Skeletal muscle tissue (tissue), 4 donors: ENCODE data around the gene MAP1S. TPM values are rescaled to one million over a fixed set of nuclear protein-coding genes. Genes with fewer than 3 reads are reported as not detected.

Experiments
- H3K27ac ChIP-seq: one replicate; pipeline ENCODE4 v1.7.0; 2013; ENCODE audit warnings: mild to moderate bottlenecking, low read depth, low read length, inconsistent platforms
- H3K27me3 ChIP-seq, 3 donors: one replicate each; pipeline ENCODE4 v1.7.0; 2013; ENCODE audit warnings: low read length in 3 of 3; ENCODE audit not compliant: control insufficient read depth in 3 of 3, insufficient read depth in 3 of 3
- H3K36me3 ChIP-seq, 3 donors: one replicate each; pipeline ENCODE4 v1.7.0; 2013; ENCODE audit warnings: low read length in 3 of 3; ENCODE audit not compliant: control insufficient read depth in 3 of 3, insufficient read depth in 3 of 3
- H3K4me1 ChIP-seq, 3 donors: one replicate each; pipeline ENCODE4 v1.7.0; 2013; ENCODE audit warnings: low read length in 3 of 3, mild to moderate bottlenecking in 3 of 3; ENCODE audit not compliant: control insufficient read depth in 3 of 3, insufficient read depth in 3 of 3
- H3K4me3 ChIP-seq, 3 donors: one replicate each; pipeline ENCODE4 v1.7.0; 2013; ENCODE audit warnings: low read length in 3 of 3
- H3K9ac ChIP-seq, 3 donors: one replicate each; pipeline ENCODE4 v1.7.0; 2013; ENCODE audit warnings: low read length in 3 of 3, mild to moderate bottlenecking in 3 of 3, moderate library complexity in 2 of 3, low read depth in 1 of 3
- H3K9me3 ChIP-seq, 3 donors: one replicate each; pipeline ENCODE4 v1.7.0; 2013; ENCODE audit warnings: low read length in 3 of 3; ENCODE audit not compliant: control insufficient read depth in 3 of 3
- total RNA-seq: library from RNA; depleted of rRNA; stranded (reverse); fragments of >200 nt; gene quantifications from one replicate; pipeline ENCODE4 v1.2.3, GENCODE V29; 2014
- donor health status: Osteomylitis.

The MAP1S gene
- total RNA-seq, 1 donor from 2014 or later: 25.6 TPM

DNA sequence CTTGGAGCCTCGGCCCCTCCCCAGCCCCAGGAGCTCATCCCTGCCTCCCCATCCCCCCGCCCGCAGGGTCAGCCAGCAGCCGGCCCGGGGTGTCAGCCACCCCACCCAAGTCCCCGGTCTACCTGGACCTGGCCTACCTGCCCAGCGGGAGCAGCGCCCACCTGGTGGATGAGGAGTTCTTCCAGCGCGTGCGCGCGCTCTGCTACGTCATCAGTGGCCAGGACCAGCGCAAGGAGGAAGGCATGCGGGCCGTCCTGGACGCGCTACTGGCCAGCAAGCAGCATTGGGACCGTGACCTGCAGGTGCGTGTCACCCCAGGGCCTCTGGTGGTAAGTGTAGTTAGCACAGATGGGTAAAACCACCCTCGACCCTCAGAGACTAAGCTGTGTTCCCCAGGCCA lies 13.8 kb downstream of the MAP1S start:
- H3K36me3 ChIP-seq: peaks cover 33 to 39% (median 38%) of the 10 kb centered on the region in 3 donors
- no peak overlapping the region for H3K9ac ChIP-seq
- no peaks in the 10 kb centered on the region for H3K4me1 ChIP-seq
- no peaks in the 10 kb centered on the region for H3K9me3 ChIP-seq
- no peak overlapping the region for H3K4me3 ChIP-seq
- H3K27me3 ChIP-seq: no peaks in the 10 kb centered on the region
- no peak overlapping the region for H3K27ac ChIP-seq

DNA sequence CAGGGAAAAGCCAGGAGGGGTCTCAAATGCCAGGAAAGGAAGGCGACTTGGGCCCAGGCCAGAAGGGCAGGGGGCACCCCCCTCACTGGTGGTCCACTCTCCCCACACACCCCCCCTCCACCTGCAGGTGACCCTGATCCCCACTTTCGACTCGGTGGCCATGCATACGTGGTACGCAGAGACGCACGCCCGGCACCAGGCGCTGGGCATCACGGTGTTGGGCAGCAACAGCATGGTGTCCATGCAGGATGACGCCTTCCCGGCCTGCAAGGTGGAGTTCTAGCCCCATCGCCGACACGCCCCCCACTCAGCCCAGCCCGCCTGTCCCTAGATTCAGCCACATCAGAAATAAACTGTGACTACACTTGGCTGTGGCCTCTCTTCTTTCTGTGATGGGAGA lies 14.9 kb downstream of the MAP1S start:
- H3K9ac ChIP-seq: no peak overlapping the region
- H3K4me3 ChIP-seq: no peak overlapping the region
- H3K9me3 ChIP-seq: no peaks in the 10 kb centered on the region

DNA sequence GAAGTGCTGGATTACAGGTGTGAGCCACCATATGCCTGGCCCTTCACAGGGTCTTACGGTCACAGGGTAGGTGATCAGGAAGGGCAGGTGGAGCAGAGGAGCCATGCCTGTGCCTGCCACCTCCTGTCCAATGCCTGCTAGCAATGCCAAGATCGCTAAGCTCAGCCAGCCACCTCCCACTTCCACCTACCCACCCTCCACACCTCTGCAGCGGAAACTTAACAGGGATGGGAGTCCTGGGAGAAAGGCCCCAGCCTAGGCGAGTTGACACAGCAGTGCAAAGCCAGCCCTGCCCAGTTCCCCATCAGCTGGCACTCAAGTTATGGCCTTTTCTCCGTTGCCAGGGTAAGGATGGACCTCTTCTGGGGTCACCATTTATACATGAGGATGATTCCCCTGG lies 16.1 kb downstream of the MAP1S start:
- H3K9me3 ChIP-seq: no peaks in the 10 kb centered on the region
- H3K9ac ChIP-seq: no peak overlapping the region

More for the DNA sequence above, 14.9 kb downstream of the MAP1S start:
- Histone ChIP-seq H3K27ac (no peak overlapping the region), H3K4me1 (peaks cover 0 to 3% (median 0%) of the 10 kb centered on the region in 3 donors), H3K27me3 (no peaks in the 10 kb centered on the region), H3K36me3 (peaks cover 30 to 38% (median 32%) of the 10 kb centered on the region in 3 donors)

DNA sequence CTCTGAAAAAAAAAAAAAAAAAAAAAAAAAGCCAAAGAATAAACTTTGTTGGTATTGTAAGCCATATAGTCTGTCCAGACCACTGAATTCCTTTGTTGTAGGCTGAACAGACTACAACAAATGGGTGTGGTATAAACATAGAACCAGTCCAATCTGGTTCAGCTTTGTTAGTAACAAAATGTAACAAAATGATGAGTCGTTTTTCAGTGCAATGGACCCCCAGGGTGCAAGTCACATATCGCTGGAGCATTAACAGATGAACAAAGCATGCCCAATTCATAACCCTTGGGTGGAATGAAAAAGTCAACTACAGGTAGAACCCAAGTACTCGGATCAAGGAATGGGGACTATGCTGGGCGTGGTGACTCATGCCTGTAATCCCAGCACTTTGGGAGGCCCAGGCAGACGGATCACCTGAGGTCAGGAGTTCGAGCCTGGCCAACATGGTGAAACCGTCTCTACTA lies 18.4 kb downstream of the MAP1S start:
- Histone ChIP-seq H3K27ac (no peak overlapping the region), H3K4me3 (no peak overlapping the region), H3K9ac (no peak overlapping the region), H3K27me3 (no peaks in the 10 kb centered on the region), H3K36me3 (peaks cover 22 to 24% (median 23%) of the 10 kb centered on the region in 3 donors), H3K4me1 (peaks cover 0 to 3% (median 0%) of the 10 kb centered on the region in 3 donors), H3K9me3 (no peaks in the 10 kb centered on the region)

More for the DNA sequence above, 16.1 kb downstream of the MAP1S start:
- no peaks in the 10 kb centered on the region for H3K27me3 ChIP-seq
- H3K4me1 ChIP-seq: peaks cover 0 to 3% (median 0%) of the 10 kb centered on the region in 3 donors
- no peak overlapping the region for H3K27ac ChIP-seq
- no peak overlapping the region for H3K4me3 ChIP-seq
- H3K36me3 ChIP-seq: peaks cover 22 to 30% (median 27%) of the 10 kb centered on the region in 3 donors

DNA sequence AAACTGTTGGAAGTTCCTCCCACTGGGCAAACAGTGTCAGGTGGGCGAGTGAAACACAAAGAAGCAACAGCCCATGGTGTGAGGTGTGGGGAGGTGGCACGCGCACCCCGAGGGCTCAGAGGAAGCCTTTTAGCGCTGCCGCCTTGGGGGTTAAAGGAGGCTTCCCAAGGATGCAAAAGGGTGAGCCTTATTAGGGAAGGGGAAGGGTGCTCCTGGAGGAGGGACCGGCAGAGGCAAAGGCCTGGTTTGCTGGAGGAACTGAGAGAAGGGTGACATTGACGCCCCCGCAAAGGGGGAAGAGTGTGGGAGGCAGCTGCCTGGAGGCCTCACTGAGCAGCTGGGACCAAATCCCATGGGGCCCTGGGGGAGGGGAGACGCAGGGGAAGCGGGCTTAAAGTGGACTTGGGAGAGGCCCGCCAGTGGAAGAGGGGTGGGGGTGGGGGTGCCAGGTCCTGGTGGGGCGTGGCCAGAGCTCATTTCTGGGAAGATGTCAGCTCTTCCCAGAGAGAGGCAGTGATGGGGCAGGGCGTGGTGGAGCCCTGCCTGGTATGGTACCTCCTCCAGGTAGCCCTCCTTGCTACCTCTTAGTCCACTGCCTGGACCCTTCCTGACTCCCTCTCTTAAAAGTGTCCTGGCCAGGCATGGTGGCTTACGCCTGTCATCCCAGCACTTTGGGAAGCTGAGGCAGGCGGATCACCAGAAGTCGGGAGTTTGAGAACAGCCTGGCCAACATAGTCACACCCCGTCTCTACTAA lies 20.0 kb downstream of the MAP1S start:
- Histone ChIP-seq H3K27me3 (no peaks in the 10 kb centered on the region), H3K9ac (no peak overlapping the region), H3K4me1 (peaks cover 0 to 3% (median 0%) of the 10 kb centered on the region in 3 donors), H3K27ac (no peak overlapping the region), H3K9me3 (no peaks in the 10 kb centered on the region), H3K4me3 (no peak overlapping the region), H3K36me3 (peaks cover 10 to 11% (median 10%) of the 10 kb centered on the region in 3 donors)

DNA sequence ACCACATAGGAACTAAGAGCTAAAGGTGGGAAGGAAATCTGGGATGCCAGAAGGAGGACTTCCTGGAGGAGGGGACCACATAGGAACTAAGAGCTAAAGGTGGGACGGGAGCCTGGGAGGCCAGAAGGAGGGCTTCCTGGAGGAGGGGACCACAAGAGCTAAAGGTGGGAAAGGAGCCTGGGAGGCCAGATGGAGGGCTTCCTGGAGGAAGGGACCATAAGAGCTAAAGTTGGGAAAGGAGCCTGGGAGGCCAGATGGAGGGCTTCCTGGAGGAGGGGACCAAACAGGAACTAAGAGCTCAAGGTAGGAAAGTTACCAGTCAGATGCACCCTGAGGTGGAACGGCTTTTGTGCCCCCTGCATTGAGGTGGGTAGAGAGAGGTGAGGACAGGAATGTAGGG lies 22.2 kb downstream of the MAP1S start:
- no peak overlapping the region for H3K9ac ChIP-seq
- no peak overlapping the region for H3K27ac ChIP-seq
- no peaks in the 10 kb centered on the region for H3K9me3 ChIP-seq
- no peaks in the 10 kb centered on the region for H3K36me3 ChIP-seq
- H3K4me3 ChIP-seq: no peak overlapping the region
- peaks cover 0 to 3% (median 0%) of the 10 kb centered on the region in 3 donors for H3K4me1 ChIP-seq
- no peaks in the 10 kb centered on the region for H3K27me3 ChIP-seq

DNA sequence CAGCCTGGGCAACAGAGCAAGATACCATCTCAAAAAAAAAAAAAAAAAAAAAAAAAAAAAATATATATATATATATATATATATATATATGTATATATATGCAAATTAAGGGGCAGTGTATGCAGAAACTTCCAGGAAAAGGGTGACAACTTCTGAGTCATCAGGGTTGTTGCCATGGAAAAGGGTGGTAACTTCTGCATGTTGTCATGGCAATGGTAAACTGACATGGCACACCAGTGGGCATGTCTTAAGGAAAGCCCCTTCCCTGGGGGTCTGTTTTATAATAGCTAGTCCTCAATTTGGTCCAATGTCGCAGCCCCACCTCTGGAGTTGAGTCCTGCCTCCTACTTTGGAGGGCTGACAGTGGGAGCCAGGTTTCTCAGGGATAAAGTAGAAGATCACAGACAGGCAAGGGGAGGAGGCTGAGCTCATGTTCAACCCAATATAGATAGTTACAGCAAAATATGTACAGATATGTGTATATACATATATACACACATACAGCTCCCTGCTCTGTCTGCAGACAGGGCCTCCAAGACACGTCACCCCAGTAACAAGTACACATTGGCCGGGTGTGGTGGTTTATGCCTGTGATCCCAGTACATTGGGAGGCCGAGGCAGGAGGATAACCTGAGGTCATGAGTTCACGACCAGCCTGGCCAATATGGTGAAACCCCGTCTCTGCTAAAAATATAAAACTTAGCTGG lies 24.7 kb downstream of the MAP1S start:
- Histone ChIP-seq H3K27ac (no peak overlapping the region), H3K9ac (no peak overlapping the region), H3K4me3 (no peak overlapping the region)

DNA sequence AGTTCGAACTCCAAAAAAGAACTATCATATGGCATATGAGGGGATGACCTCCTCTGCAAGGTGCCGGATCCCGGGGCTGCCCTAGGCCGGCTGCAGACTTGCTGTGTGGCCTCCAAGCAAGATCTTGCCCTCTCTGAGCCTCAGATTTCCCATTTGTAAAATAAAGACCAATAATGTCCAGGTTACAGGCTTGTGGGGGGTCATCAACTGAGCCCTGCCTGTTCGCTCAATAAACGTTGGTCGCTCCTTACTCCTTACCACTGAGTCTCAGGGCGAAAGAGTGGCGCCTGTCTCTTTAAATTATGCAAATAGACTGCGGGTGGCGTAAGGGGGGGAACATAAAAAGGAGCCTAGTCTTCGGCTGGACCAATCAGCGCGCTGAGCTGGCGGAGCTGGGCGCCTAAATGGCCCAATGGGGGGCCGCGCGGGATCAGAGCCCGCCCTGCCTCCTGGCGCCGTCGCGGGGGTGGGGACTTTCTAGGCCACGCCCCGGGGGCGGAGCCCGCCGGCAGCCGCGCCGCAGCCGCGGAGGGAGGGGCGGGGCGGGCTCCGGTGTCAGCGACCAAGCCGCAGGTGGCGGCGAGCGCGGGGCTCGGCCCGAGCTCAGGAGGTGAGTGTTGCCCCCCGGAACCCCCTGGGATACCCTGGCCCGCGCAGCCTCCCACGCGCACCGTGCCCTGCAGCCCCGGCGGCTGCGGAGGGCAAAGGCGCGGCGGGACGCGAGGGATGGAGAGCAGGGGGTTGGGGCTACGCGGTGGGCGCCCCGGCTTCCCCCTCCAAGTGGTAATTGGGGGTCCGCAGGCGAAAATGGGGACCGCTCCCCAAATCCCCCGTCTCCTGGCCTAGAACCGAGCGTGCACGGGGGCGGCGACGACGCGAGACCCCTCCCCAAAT lies 28.2 kb downstream of the MAP1S start:
- no peaks in the 10 kb centered on the region for H3K36me3 ChIP-seq
- H3K4me3 ChIP-seq: peak overlapping the region; percentile 43 to 64 (median 60)
- H3K27ac ChIP-seq: no peak overlapping the region
- H3K9ac ChIP-seq: no peak overlapping the region
- H3K27me3 ChIP-seq: peaks cover 5 to 24% (median 9%) of the 10 kb centered on the region in 3 donors
- H3K4me1 ChIP-seq: peaks cover 0 to 3% (median 0%) of the 10 kb centered on the region in 3 donors
- H3K9me3 ChIP-seq: no peaks in the 10 kb centered on the region

More for the DNA sequence above, 24.7 kb downstream of the MAP1S start:
- Histone ChIP-seq H3K9me3 (no peaks in the 10 kb centered on the region), H3K27me3 (peaks cover 0 to 13% (median 6%) of the 10 kb centered on the region in 3 donors), H3K4me1 (peaks cover 0 to 4% (median 0%) of the 10 kb centered on the region in 3 donors), H3K36me3 (no peaks in the 10 kb centered on the region)

DNA sequence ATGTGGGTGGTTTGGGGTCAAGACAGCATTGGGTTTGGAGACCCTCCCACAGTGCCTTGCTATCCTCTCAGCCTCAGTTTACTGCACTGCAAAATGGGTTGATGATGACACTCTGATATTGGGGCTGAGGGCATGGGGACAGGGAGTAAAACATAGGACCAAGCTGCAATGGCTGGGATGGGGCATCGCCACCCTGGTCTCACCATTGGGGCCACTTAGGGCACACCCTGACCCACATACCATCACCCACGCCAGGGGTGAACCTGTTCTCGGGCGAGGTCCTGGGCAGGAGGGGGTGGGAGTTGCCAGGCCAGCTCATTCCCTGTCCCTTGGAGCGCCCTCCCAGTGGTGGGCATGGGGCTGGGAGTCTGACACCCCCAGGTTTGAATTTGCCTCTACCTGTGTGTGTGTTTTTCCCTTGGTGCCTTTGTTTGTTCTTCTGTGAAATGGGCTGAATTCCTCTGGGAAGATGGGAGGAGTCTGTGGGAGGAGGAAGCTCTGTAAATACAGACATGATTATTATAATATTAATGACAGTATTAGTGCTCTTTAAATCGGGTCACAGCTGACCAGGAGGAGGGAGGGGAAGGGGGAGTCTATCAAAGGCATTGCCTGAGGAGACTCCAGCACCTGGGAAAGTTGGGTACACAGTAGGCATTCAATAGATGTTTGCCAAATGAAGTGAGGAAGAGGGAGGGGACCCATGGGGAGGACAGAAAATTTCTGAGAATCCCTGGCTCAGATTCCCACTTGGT lies 29.8 kb downstream of the MAP1S start:
- H3K4me1 ChIP-seq: peaks cover 0 to 3% (median 0%) of the 10 kb centered on the region in 3 donors
- peaks cover 5 to 32% (median 9%) of the 10 kb centered on the region in 3 donors for H3K27me3 ChIP-seq
- no peaks in the 10 kb centered on the region for H3K9me3 ChIP-seq
- no peak overlapping the region for H3K9ac ChIP-seq
- H3K4me3 ChIP-seq: no peak overlapping the region
- H3K27ac ChIP-seq: no peak overlapping the region
- H3K36me3 ChIP-seq: no peaks in the 10 kb centered on the region
